OCI-LY3 (cell line): ENCODE data around the gene LRP1B.

Experiments used
- H2AFZ ChIP-seq: fragments of 200-600, 300-600 bp; shearing (Covaris generic); 2 replicates; pipeline ENCODE4 v1.6.0; 2014; ENCODE audit warnings: antibody characterized with exemption, low read depth, low read length
- H3K27ac ChIP-seq: fragments of 200-600, 300-600 bp; sonication (generic); 2 replicates; pipeline ENCODE4 v1.5.1; 2014; ENCODE audit warnings: mild to moderate bottlenecking, low read length, moderate library complexity, mixed read lengths
- H3K27me3 ChIP-seq: fragments of 200-600, 300-600 bp; sonication (generic); 2 replicates; pipeline ENCODE4 v1.6.1; 2014; ENCODE audit warnings: low read depth, low read length, mixed read lengths
- H3K36me3 ChIP-seq: fragments of 200-600, 300-600 bp; sonication (generic); replicated peaks from 2 replicates; pipeline ENCODE3; 2014; ENCODE audit warnings: low read depth, low read length, mixed read lengths
- H3K4me1 ChIP-seq: fragments of 300-600, 200-600 bp; sonication (generic); 2 replicates; pipeline ENCODE4 v1.6.1; 2014; ENCODE audit warnings: low read length, mixed read lengths
- H3K4me2 ChIP-seq: fragments of 200-600, 300-600 bp; sonication (generic); 2 replicates; pipeline ENCODE4 v1.6.1; 2014; ENCODE audit warnings: low read length, mixed read lengths
- H3K4me3 ChIP-seq: fragments of 300-600, 200-600 bp; sonication (generic); 2 replicates; pipeline ENCODE4 v1.5.1; 2014; ENCODE audit warnings: antibody characterized with exemption, mild to moderate bottlenecking, low read length, moderate library complexity
- H3K79me2 ChIP-seq: fragments of 300-600, 200-600 bp; shearing (Covaris generic); 2 replicates; pipeline ENCODE4 v1.6.1; 2014; ENCODE audit warnings: mild to moderate bottlenecking, low read length, mixed read lengths
- H3K9ac ChIP-seq: fragments of 300-600, 200-600 bp; shearing (Covaris generic); 2 replicates; pipeline ENCODE4 v1.6.0; 2014; ENCODE audit warnings: mild to moderate bottlenecking, low read length, moderate library complexity
- H3K9me3 ChIP-seq: fragments of 200-600, 300-600 bp; shearing (Covaris generic); 2 replicates; pipeline ENCODE4 v1.6.1; 2014; ENCODE audit warnings: low read length, mixed read lengths; ENCODE audit not compliant: insufficient read depth
- H4K20me1 ChIP-seq: fragments of 200-600, 300-600 bp; sonication (generic); 2 replicates; pipeline ENCODE4 v1.6.1; 2016; ENCODE audit warnings: low read length, mixed read lengths; ENCODE audit not compliant: insufficient read depth
- CTCF ChIP-seq: fragments of 200-600, 300-600 bp; sonication (generic); IDR thresholded peaks from 2 replicates; pipeline ENCODE4 v1.5.1; 2014; ENCODE audit warnings: antibody characterized with exemption, low read length, low read depth
- EZH2phosphoT487 ChIP-seq: fragments of 200-600 bp; shearing (Covaris generic); IDR thresholded peaks from 2 replicates; pipeline ENCODE4 v1.6.1; 2018; ENCODE audit warnings: antibody characterized with exemption, mixed run types, low read depth

Gene LRP1B

GRCh38 chr2:141313972-141314371 is 816.8 kb downstream of the LRP1B start:
- H3K79me2 ChIP-seq, result no peaks in the 10 kb centered on the region
- TF ChIP-seq EZH2phosphoT487 (no peak), CTCF (no peak)
- H3K4me3 ChIP-seq, result no peak overlapping the region
- peaks cover 4% of the 10 kb centered on the region; the same call in 1 of the 2 replicates for H3K4me1 ChIP-seq
- H3K4me2 ChIP-seq, result no peak overlapping the region
- H3K9me3 ChIP-seq, result no peaks in the 10 kb centered on the region
- no peak overlapping the region for H3K9ac ChIP-seq
- no peaks in the 10 kb centered on the region for H4K20me1 ChIP-seq
- no peaks in the 10 kb centered on the region for H3K27me3 ChIP-seq
- no peaks in the 10 kb centered on the region for H3K36me3 ChIP-seq
- no peak overlapping the region for H3K27ac ChIP-seq
- no peak overlapping the region for H2AFZ ChIP-seq

GRCh38 chr2:141311430-141311829 is 819.4 kb downstream of the LRP1B start:
- Histone ChIP-seq H3K27ac (no peak overlapping the region), H2AFZ (no peak overlapping the region), H3K4me1 (peaks cover 4% of the 10 kb centered on the region; the same call in 1 of the 2 replicates), H3K36me3 (no peaks in the 10 kb centered on the region), H3K9me3 (no peaks in the 10 kb centered on the region), H3K9ac (no peak overlapping the region), H3K4me2 (no peak overlapping the region), H4K20me1 (no peaks in the 10 kb centered on the region), H3K27me3 (no peaks in the 10 kb centered on the region), H3K4me3 (no peak overlapping the region), H3K79me2 (no peaks in the 10 kb centered on the region)
- no peak; the same call in 1 of the 2 replicates for TF ChIP-seq CTCF
- no peak for TF ChIP-seq EZH2phosphoT487

- H4K20me1 ChIP-seq, result no peaks in the 10 kb centered on the region
- no peak overlapping the region for H3K9ac ChIP-seq
- no peak overlapping the region for H3K4me2 ChIP-seq
- no peaks in the 10 kb centered on the region for H3K27me3 ChIP-seq
- no peaks in the 10 kb centered on the region; the same call in 1 of the 2 replicates for H3K4me1 ChIP-seq
- TF ChIP-seq EZH2phosphoT487, result no peak
- TF ChIP-seq CTCF, result no peak
- H3K4me3 ChIP-seq, result no peak overlapping the region
- H3K79me2 ChIP-seq, result no peaks in the 10 kb centered on the region
- H3K36me3 ChIP-seq, result no peaks in the 10 kb centered on the region
- no peak overlapping the region for H2AFZ ChIP-seq
- H3K27ac ChIP-seq, result no peak overlapping the region
- no peaks in the 10 kb centered on the region for H3K9me3 ChIP-seq
These were observed 824.4 kb downstream of the LRP1B start for GRCh38 chr2:141306368-141306767.

GRCh38 chr2:141301551-141301950 is 829.3 kb downstream of the LRP1B start:
- Histone ChIP-seq H3K4me1 (no peaks in the 10 kb centered on the region), H3K4me3 (no peak overlapping the region), H3K27ac (no peak overlapping the region), H3K36me3 (no peaks in the 10 kb centered on the region), H2AFZ (no peak overlapping the region), H3K9me3 (no peaks in the 10 kb centered on the region), H3K27me3 (no peaks in the 10 kb centered on the region), H3K4me2 (no peak overlapping the region), H3K9ac (no peak overlapping the region), H3K79me2 (no peaks in the 10 kb centered on the region), H4K20me1 (no peaks in the 10 kb centered on the region)
- TF ChIP-seq EZH2phosphoT487, result no peak
- no peak for TF ChIP-seq CTCF
